ENCODE data around the gene RNF227.

RNF227 gene

DNA sequence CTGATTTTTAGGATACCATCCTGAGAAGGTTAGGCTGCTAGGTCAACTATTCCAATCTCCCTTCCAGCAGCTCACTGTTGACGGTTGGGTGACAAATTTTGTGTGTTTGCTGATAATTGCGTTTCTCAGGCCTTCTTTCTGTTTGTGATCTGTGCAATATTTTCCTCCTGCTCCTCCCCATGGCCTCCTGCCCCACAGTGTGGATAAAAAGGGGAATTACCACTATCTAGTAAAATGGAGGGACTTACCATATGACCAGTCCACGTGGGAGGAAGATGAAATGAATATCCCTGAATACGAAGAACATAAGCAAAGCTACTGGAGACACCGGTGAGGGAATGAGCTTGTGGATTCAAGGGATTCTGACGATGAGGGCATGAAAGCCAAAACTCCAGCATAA, 18.3 kb downstream of the RNF227 start:
- no peak for DNase-seq (ENCODE audit: extremely low read depth, low read depth)
- TF ChIP-seq, protein P1, sequence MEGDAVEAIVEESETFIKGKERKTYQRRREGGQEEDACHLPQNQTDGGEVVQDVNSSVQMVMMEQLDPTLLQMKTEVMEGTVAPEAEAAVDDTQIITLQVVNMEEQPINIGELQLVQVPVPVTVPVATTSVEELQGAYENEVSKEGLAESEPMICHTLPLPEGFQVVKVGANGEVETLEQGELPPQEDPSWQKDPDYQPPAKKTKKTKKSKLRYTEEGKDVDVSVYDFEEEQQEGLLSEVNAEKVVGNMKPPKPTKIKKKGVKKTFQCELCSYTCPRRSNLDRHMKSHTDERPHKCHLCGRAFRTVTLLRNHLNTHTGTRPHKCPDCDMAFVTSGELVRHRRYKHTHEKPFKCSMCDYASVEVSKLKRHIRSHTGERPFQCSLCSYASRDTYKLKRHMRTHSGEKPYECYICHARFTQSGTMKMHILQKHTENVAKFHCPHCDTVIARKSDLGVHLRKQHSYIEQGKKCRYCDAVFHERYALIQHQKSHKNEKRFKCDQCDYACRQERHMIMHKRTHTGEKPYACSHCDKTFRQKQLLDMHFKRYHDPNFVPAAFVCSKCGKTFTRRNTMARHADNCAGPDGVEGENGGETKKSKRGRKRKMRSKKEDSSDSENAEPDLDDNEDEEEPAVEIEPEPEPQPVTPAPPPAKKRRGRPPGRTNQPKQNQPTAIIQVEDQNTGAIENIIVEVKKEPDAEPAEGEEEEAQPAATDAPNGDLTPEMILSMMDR (IDR thresholded peaks at IDR 0.05; ENCODE audit: low read depth, low read length) = peak; percentile 43

DNA sequence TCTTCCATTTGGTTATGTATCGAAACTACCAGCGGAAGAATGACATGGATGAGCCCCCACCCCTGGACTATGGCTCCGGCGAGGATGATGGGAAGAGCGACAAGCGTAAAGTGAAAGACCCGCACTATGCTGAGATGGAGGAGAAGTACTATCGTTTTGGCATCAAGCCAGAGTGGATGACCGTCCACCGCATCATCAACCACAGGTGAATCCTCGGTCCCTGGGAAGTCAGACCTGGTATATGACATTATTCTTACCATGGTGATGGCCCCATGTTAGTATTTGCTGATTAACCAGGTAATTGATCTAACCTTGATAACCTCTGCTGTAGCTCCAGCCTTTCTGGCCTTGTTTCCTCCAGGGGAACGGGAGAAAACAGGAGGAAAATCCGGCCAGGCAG, 19.0 kb downstream of the RNF227 start:
- TF ChIP-seq, protein P1 (IDR thresholded peaks at IDR 0.05; ENCODE audit: low read depth, low read length) = no peak
- no peak for DNase-seq (ENCODE audit: extremely low read depth, low read depth)

DNA sequence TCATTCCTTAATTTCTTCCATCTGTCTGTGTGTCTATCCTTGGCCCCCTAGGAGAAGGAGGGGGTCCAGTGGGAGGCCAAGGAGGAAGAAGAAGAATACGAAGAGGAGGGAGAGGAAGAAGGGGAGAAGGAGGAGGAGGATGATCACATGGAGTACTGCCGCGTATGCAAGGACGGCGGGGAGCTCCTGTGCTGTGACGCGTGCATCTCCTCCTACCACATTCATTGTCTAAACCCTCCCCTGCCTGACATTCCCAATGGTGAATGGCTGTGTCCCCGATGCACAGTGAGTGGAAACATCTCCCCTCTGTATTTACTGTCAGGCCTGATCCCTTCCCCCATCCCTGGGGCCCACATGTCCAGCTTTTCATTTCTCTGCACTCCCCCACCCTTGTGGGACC, 21.2 kb downstream of the RNF227 start:
- TF ChIP-seq, protein P1 (IDR thresholded peaks at IDR 0.05; ENCODE audit: low read depth, low read length) = no peak
- no peak for DNase-seq (ENCODE audit: extremely low read depth, low read depth)

DNA sequence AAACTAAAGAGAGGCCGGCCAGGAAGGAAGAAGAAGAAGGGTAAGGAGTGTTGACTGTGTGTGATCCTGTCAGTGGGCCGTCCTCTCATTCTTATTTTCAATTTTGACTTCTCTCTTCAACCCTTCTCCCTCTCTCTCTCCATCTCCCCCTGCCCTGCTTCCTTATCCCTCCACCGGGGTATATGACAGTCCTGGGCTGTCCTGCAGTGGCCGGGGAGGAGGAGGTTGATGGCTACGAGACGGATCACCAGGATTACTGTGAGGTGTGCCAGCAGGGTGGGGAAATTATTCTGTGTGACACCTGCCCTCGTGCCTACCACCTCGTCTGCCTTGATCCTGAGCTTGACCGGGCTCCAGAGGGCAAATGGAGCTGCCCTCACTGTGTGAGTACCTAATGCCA, 21.9 kb downstream of the RNF227 start:
- TF ChIP-seq, protein P1 (IDR thresholded peaks at IDR 0.05; ENCODE audit: low read depth, low read length) = no peak

DNA sequence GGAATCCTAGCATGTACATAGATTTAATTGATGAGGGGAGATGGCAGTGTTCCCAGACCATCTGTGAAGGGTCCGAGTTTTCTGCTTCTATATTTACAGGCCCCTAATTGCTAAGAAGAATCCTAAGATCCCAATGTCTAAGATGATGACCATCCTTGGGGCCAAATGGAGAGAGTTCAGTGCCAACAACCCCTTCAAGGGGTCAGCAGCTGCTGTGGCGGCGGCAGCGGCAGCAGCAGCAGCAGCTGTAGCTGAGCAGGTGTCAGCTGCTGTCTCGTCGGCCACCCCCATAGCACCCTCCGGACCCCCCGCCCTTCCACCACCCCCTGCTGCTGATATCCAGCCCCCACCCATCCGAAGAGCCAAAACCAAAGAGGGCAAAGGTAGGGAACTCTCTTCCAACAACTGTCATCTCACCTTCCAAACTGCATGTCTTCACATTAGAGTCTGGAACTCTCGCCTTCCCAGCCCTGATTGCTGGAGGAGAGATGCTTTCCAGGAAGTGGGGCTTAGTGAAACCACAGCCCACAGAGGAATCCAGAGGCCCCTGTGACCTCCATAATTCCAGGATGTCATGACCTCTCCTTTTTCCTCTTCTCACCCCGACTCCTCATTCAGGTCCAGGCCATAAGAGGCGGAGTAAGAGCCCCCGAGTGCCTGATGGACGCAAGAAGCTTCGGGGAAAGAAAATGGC, 22.8 kb downstream of the RNF227 start:
- TF ChIP-seq, protein P1 (IDR thresholded peaks at IDR 0.05; ENCODE audit: low read depth, low read length) = no peak
- no peak for DNase-seq (ENCODE audit: extremely low read depth, low read depth)

More for the DNA sequence above, 21.9 kb downstream of the RNF227 start:
- no peak for DNase-seq (ENCODE audit: extremely low read depth, low read depth)

DNA sequence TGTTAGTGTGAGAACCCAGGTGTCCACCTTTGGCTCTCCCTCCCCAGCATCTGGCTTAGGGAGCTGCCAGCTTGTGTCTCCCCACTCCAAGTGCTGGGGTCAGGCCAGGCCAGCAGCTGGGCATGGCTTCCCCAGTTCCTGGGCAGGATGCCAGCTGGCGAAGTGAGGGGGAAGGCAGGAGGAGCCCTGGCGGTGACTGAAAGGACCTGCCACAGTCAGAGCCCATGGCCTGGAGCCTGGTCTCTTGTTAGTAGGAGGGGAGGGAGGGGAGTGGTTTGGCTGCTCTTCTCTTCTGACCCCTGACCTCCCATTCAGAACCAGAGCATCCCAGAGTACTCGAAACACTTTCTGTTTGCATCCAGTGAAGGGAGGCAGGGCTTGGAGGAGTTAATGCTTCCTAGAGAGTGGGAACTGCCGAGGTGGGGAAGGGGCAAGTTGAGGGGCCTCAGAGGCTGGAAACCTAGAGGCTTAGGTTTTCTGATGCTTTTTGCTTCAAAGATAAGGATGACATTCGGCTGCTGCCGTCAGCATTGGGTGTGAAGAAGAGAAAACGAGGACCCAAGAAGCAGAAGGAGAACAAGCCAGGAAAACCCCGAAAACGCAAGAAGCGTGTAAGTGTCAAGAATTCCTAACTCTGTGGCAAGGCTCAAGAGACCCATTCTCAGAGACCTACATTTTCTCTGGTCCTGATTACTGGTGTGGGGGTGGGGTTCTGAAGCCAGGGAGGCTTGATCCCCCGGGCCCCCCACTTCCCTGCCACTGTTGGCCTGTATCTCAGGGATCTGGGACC, 26.7 kb downstream of the RNF227 start:
- TF ChIP-seq, protein P1 (IDR thresholded peaks at IDR 0.05; ENCODE audit: low read depth, low read length) = peak; percentile 38
- peak; percentile 91 for DNase-seq (ENCODE audit: extremely low read depth, low read depth)

All from AG09319 (cell line).